Keratinocyte (primary cell): Measurements from ENCODE around the gene CYP2B6. TPM values are rescaled to one million over a fixed set of nuclear protein-coding genes. Genes with fewer than 3 reads are reported as not detected.
"Not testable (repeated sequence)": the region's sequence is repeated elsewhere in the genome, so short reads cannot be mapped to it uniquely, and the experiment has no call there.

ENCODE experiments used
- DNase-seq: peaks from one replicate; pipeline ENCODE4 v3.0.0-alpha.2; 2011; ENCODE audit warnings: low read depth, missing footprints, low spot score
- FAIRE-seq: peaks from 2 replicates; lab custom pipeline; 2011; peaks lifted over from hg19 to GRCh38; lab: Jason Lieb, UNC
- H2AFZ ChIP-seq: 2 replicates; pipeline ENCODE4 v1.6.0; 2012; ENCODE audit warnings: low read length, control low read depth, inconsistent platforms; ENCODE audit not compliant: control insufficient read depth
- H3K27ac ChIP-seq: 2 replicates; pipeline ENCODE4 v1.5.1; 2011; ENCODE audit warnings: low read length; ENCODE audit not compliant: control insufficient read depth, insufficient read depth
- H3K27me3 ChIP-seq: 3 replicates; pipeline ENCODE4 v1.6.0; 2011; ENCODE audit warnings: low read length; ENCODE audit not compliant: control insufficient read depth, insufficient read depth; ENCODE audit errors: extremely low read depth
- H3K36me3 ChIP-seq, 2 experiments: 2 replicates in 1 of 2; 3 replicates in 1 of 2; pipeline ENCODE4 v1.5.1; 2011; ENCODE audit warnings: low read length in 2 of 2, mild to moderate bottlenecking in 1 of 2; ENCODE audit not compliant: control insufficient read depth in 2 of 2, insufficient read depth in 2 of 2; ENCODE audit errors: extremely low read depth in 1 of 2
- H3K4me1 ChIP-seq: 3 replicates; pipeline ENCODE4 v1.5.1; 2011; ENCODE audit warnings: low read length; ENCODE audit not compliant: control insufficient read depth, insufficient read depth; ENCODE audit errors: extremely low read depth
- H3K4me2 ChIP-seq: 3 replicates; pipeline ENCODE4 v1.6.0; 2011; ENCODE audit warnings: low read depth, low read length; ENCODE audit not compliant: control insufficient read depth, insufficient read depth; ENCODE audit errors: extremely low read depth
- H3K4me3 ChIP-seq, 3 experiments: fragments of 200-600 bp in 1 of 3; sonication (generic) in 1 of 3; 2 replicates in 2 of 3; 3 replicates in 1 of 3; pipeline ENCODE4 v1.5.1; 2011 to 2016; ENCODE audit warnings: low read length in 3 of 3, mild to moderate bottlenecking in 3 of 3, control low read depth in 2 of 3, inconsistent platforms in 1 of 3, low read depth in 1 of 3, mixed read lengths in 1 of 3, mixed run types in 1 of 3, moderate library complexity in 1 of 3; ENCODE audit not compliant: control insufficient read depth in 2 of 3, insufficient read depth in 2 of 3; ENCODE audit errors: extremely low read depth in 1 of 3
- H3K79me2 ChIP-seq: 2 replicates; pipeline ENCODE4 v1.6.0; 2012; ENCODE audit warnings: low read length; ENCODE audit not compliant: control insufficient read depth, insufficient read depth
- H3K9ac ChIP-seq: 3 replicates; pipeline ENCODE4 v1.6.0; 2011; ENCODE audit warnings: low read length; ENCODE audit not compliant: control insufficient read depth, insufficient read depth; ENCODE audit errors: extremely low read depth
- H3K9me1 ChIP-seq: 3 replicates; pipeline ENCODE4 v1.6.0; 2011; ENCODE audit warnings: low read length; ENCODE audit not compliant: control insufficient read depth, insufficient read depth; ENCODE audit errors: extremely low read depth
- H3K9me3 ChIP-seq: 2 replicates; pipeline ENCODE4 v1.5.1; 2012; ENCODE audit warnings: low read depth, low read length; ENCODE audit not compliant: control insufficient read depth
- H4K20me1 ChIP-seq: 3 replicates; pipeline ENCODE4 v1.6.0; 2011; ENCODE audit warnings: low read length; ENCODE audit not compliant: control insufficient read depth, insufficient read depth; ENCODE audit errors: extremely low read depth
- CTCF ChIP-seq, 3 experiments: IDR thresholded peaks in 1 of 3; conservative IDR thresholded peaks in 1 of 3; optimal IDR thresholded peaks in 1 of 3; 2 replicates in 2 of 3; 3 replicates in 1 of 3; pipeline versions ENCODE3 to v1.5.1; 2011; ENCODE audit warnings: low read length in 3 of 3, mild to moderate bottlenecking in 3 of 3, moderate library complexity in 2 of 3, control low read depth in 1 of 3, inconsistent platforms in 1 of 3; ENCODE audit not compliant: insufficient read depth in 2 of 3; ENCODE audit errors: extremely low read depth in 1 of 3
- EZH2 ChIP-seq: IDR thresholded peaks from one replicate; pipeline ENCODE4 v1.6.1; 2012; ENCODE audit warnings: inconsistent platforms, mild to moderate bottlenecking, low read length, moderate library complexity
- dilution Hi-C: fragments of 300-500 bp; cut with MboI; formaldehyde crosslinking; loops from one replicate; pipeline ENCODE4 v1.7.0; 2020; ENCODE audit warnings: low sequenced_read_pairs; ENCODE audit not compliant: extremely low pct_ligation_motif_present
- polyA plus RNA-seq, 5 experiments: library from polyadenylated mRNA; depleted of rRNA in 3 of 5; stranded (reverse) in 3 of 5; stranded (forward) in 1 of 5; unstranded in 1 of 5; fragments of >200 nt; gene quantifications; 1 replicate in 1 of 5; 2 replicates in 3 of 5; 3 replicates in 1 of 5; pipeline versions ENCODE4 v1.2.1 to v1.2.3, GENCODE V29; 2011 to 2012; ENCODE audit warnings: missing spikeins in 2 of 5, low read depth in 1 of 5, low replicate concordance in 1 of 5

Gene CYP2B6
- polyA plus RNA-seq, 1 donor (not counting 4 experiments of a cell fraction or from before 2014, with no cell fraction given) = not detected

DNA sequence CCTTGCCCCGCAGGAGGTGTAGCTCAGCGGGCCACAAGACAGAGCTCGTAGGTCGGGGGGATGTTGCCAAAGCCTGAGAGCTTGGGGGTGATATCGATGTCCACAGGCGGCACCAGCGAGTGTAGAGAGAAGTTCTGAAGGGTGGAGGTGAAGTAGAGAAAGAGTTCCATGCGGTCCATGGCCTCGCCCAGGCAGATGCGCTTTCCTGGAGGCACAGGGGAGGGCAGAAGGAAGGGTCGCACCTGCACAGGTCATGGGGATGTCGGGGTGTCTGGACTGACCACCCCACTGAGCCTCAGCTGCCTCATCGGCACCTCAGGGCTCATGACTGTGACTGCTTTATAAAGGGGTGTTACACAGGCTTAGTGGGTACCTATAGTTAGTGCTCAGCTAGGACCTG lies 59.3 kb downstream of the CYP2B6 start:
- no peaks in the 10 kb centered on the region for H3K79me2 ChIP-seq
- TF ChIP-seq CTCF (optimal IDR thresholded peaks at IDR 0.05 in 1 of 3, IDR thresholded peaks at IDR 0.05 in 1 of 3, conservative IDR thresholded peaks at IDR 0.05 in 1 of 3; ENCODE audit: extremely low read depth in 1 of 3, insufficient read depth in 2 of 3, low read length in 3 of 3) (no peak), EZH2 (no peak)
- no peak overlapping the region for H2AFZ ChIP-seq
- no peak for FAIRE-seq
- H3K9me1 ChIP-seq = no peaks in the 10 kb centered on the region
- H4K20me1 ChIP-seq = no peaks in the 10 kb centered on the region
- DNase-seq = no peak
- H3K9me3 ChIP-seq = no peaks in the 10 kb centered on the region
- H3K4me2 ChIP-seq = no peak overlapping the region
- dilution Hi-C loops = no loop called here
- H3K4me1 ChIP-seq = no peaks in the 10 kb centered on the region
- H3K9ac ChIP-seq = no peak overlapping the region
- no peak overlapping the region for H3K4me3 ChIP-seq
- no peaks in the 10 kb centered on the region for H3K36me3 ChIP-seq
- peaks cover 3% of the 10 kb centered on the region for H3K27me3 ChIP-seq
- H3K27ac ChIP-seq = no peak overlapping the region

DNA sequence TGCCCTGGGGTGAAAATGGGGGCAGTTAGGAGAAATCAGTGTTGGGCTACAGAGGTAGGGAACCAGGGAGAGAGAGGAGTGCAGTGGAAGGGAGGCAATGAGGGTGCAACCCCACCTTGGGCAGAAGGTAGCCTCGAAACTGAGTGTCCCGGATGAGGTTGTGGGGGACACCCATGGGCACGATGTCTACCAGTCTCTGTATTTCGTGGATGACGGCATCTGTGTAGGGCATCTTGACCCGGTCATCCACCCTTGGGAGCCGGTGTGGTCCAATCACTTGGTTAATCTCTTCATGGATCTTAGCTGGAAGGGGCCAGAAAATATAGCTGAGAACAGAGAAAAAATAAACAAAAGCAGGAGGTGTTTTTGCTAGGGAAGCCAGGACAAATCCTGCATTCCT lies 61.1 kb downstream of the CYP2B6 start:
- not testable (repeated sequence) for FAIRE-seq

DNA sequence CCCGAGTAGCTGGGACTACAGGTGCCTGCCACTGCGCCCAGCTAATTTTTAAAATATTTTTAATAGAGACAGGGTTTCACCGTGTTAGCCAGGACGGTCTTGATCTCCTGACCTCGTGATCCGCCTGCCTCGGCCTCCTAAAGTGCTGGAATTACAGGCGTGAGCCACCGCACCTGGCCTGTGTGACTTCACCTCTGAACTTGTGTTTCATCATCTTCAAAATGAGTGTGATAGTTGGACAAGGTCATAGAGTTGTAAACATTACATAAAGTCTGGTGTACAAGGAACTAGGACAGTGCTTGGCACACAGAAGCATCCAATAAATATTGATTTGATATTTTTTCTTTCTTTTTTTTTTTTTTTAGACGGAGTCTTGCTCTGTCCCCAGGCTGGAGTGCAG lies 62.2 kb downstream of the CYP2B6 start:
- FAIRE-seq, H3K9ac ChIP-seq, DNase-seq, H3K4me2 ChIP-seq, H3K36me3 ChIP-seq, H3K27ac ChIP-seq, H3K9me1 ChIP-seq, H3K9me3 ChIP-seq, H3K79me2 ChIP-seq, H3K4me3 ChIP-seq, H3K27me3 ChIP-seq, H4K20me1 ChIP-seq, H3K4me1 ChIP-seq, dilution Hi-C loops, H2AFZ ChIP-seq: not testable (repeated sequence)

More for the DNA sequence above, 61.1 kb downstream of the CYP2B6 start:
- H3K79me2 ChIP-seq, H3K9me3 ChIP-seq, H3K4me2 ChIP-seq, H3K9me1 ChIP-seq, H3K9ac ChIP-seq, H3K4me1 ChIP-seq, H3K27me3 ChIP-seq, H3K36me3 ChIP-seq, H3K4me3 ChIP-seq, H3K27ac ChIP-seq, DNase-seq, H4K20me1 ChIP-seq, H2AFZ ChIP-seq, dilution Hi-C loops: not testable (repeated sequence)
